H1 (cell line): ENCODE results near the gene RNFT2. TPM values are rescaled to one million over a fixed set of nuclear protein-coding genes. Genes with fewer than 3 reads are reported as not detected.

ENCODE experiments used
- CTCF ChIA-PET: fragments of 300-600 bp; sonication (Branson Sonifier 250); formaldehyde crosslinking; loops from one replicate; lab custom pipeline; 2021; ENCODE audit not compliant: partially characterized antibody; lab: Charles Lee
- POLR2A ChIA-PET: fragments of 300-600 bp; sonication (Branson Sonifier 250); formaldehyde crosslinking; loops from one replicate; lab custom pipeline; 2021; ENCODE audit warnings: inconsistent platforms; ENCODE audit not compliant: partially characterized antibody; lab: Charles Lee
- DNase-seq, 2 experiments: peaks; one replicate each; pipeline versions ENCODE4 v3.0.0 to v3.0.0-alpha.2; 2010 to 2022; ENCODE audit warnings: low spot score in 2 of 2, low read depth in 1 of 2, mixed read lengths in 1 of 2
- FAIRE-seq: peaks from 2 replicates; lab custom pipeline; 2011; peaks lifted over from hg19 to GRCh38; lab: Jason Lieb, UNC
- H2AFZ ChIP-seq: 2 replicates; pipeline ENCODE4 v1.8.1; 2012; ENCODE audit warnings: low read length, inconsistent platforms
- H2AK5ac ChIP-seq: 2 replicates; pipeline ENCODE4 v1.6.1; 2013; ENCODE audit warnings: low read depth, low read length
- H2BK120ac ChIP-seq: replicated peaks from 2 replicates; pipeline ENCODE3; 2013; ENCODE audit warnings: low read depth, low read length, inconsistent platforms
- H2BK12ac ChIP-seq: 2 replicates; pipeline ENCODE4 v1.6.1; 2013; ENCODE audit warnings: low read depth, low read length
- H2BK15ac ChIP-seq: 2 replicates; pipeline ENCODE4 v1.6.1; 2013; ENCODE audit warnings: low read length
- H2BK20ac ChIP-seq: 2 replicates; pipeline ENCODE4 v1.6.1; 2013; ENCODE audit warnings: low read length
- H2BK5ac ChIP-seq: 2 replicates; pipeline ENCODE4 v1.6.1; 2013; ENCODE audit warnings: low read depth, low read length
- H3K14ac ChIP-seq: 2 replicates; pipeline ENCODE4 v1.6.1; 2013; ENCODE audit warnings: inconsistent platforms; ENCODE audit not compliant: insufficient read length
- H3K18ac ChIP-seq: 2 replicates; pipeline ENCODE4 v1.6.1; 2013; ENCODE audit warnings: low read length; ENCODE audit errors: extremely low read depth
- H3K23ac ChIP-seq: 2 replicates; pipeline ENCODE4 v1.6.1; 2013; ENCODE audit warnings: inconsistent platforms; ENCODE audit not compliant: insufficient read length
- H3K23me2 ChIP-seq: 2 replicates; pipeline ENCODE4 v1.6.1; 2013; ENCODE audit warnings: low read depth, low read length
- H3K27ac ChIP-seq: 2 replicates; pipeline ENCODE4 v1.6.1; 2011; ENCODE audit warnings: low read depth, low read length, inconsistent platforms
- H3K27me3 ChIP-seq, 4 experiments: replicated peaks in 1 of 4; 1 replicate in 1 of 4; 2 replicates in 3 of 4; pipeline versions ENCODE4 v1.6.1 to v1.8.1; 2011 to 2013; ENCODE audit warnings: low read length in 3 of 4, mild to moderate bottlenecking in 3 of 4, inconsistent platforms in 2 of 4, mixed read lengths in 2 of 4, moderate library complexity in 1 of 4; ENCODE audit not compliant: control insufficient read depth in 3 of 4, insufficient read depth in 3 of 4; ENCODE audit errors: extremely low read depth in 1 of 4
- H3K36me3 ChIP-seq, 4 experiments: 2 replicates each; pipeline versions ENCODE4 v1.6.1 to v1.8.1; 2011 to 2013; ENCODE audit warnings: mild to moderate bottlenecking in 4 of 4, low read length in 3 of 4, moderate library complexity in 2 of 4, control low read depth in 1 of 4, inconsistent platforms in 1 of 4; ENCODE audit not compliant: insufficient read depth in 4 of 4, control insufficient read depth in 2 of 4
- H3K4ac ChIP-seq: replicated peaks from 2 replicates; pipeline ENCODE3; 2013; ENCODE audit warnings: low read length, low read depth, mixed read lengths, inconsistent platforms; ENCODE audit not compliant: insufficient read length
- H3K4me1 ChIP-seq, 4 experiments: replicated peaks in 1 of 4; 1 replicate in 1 of 4; 2 replicates in 3 of 4; pipeline versions ENCODE4 v1.6.1 to v1.8.1; 2011 to 2013; ENCODE audit warnings: low read length in 3 of 4, inconsistent platforms in 2 of 4, mixed read lengths in 1 of 4; ENCODE audit not compliant: insufficient read depth in 4 of 4, control insufficient read depth in 3 of 4
- H3K4me2 ChIP-seq, 2 experiments: 2 replicates each; pipeline versions ENCODE4 v1.6.1 to v1.8.1; 2011 to 2013; ENCODE audit warnings: low read depth in 2 of 2, low read length in 2 of 2, control low read depth in 1 of 2, inconsistent platforms in 1 of 2, mild to moderate bottlenecking in 1 of 2; ENCODE audit not compliant: insufficient read depth in 1 of 2
- H3K4me3 ChIP-seq, 4 experiments: fragments of 200-600, 300-600 bp in 1 of 4; sonication (generic), shearing (Covaris generic), sonication (Bioruptor Twin) in 1 of 4; 2 replicates each; pipeline versions ENCODE4 v1.5.1 to v1.8.1; 2011 to 2016; ENCODE audit warnings: low read length in 4 of 4, low read depth in 3 of 4, control low read depth in 2 of 4, inconsistent platforms in 2 of 4, mild to moderate bottlenecking in 2 of 4, mixed read lengths in 1 of 4, moderate library complexity in 1 of 4; ENCODE audit not compliant: insufficient read depth in 2 of 4; ENCODE audit errors: extremely low read depth in 1 of 4
- H3K56ac ChIP-seq: replicated peaks from 2 replicates; pipeline ENCODE3; 2013; ENCODE audit warnings: low read depth, mild to moderate bottlenecking, mixed read lengths, low read length, inconsistent platforms; ENCODE audit not compliant: insufficient read length
- H3K79me1 ChIP-seq: 2 replicates; pipeline ENCODE4 v1.6.1; 2013; ENCODE audit warnings: low read depth, low read length, control low read depth
- H3K79me2 ChIP-seq, 2 experiments: 2 replicates each; pipeline versions ENCODE4 v1.6.1 to v1.8.1; 2012 to 2013; ENCODE audit warnings: low read length in 2 of 2, mild to moderate bottlenecking in 2 of 2, inconsistent platforms in 1 of 2; ENCODE audit not compliant: insufficient read depth in 2 of 2, control insufficient read depth in 1 of 2
- H3K9ac ChIP-seq, 4 experiments: replicated peaks in 1 of 4; 1 replicate in 1 of 4; 2 replicates in 3 of 4; pipeline versions ENCODE4 v1.6.1 to v1.8.1; 2011 to 2013; ENCODE audit warnings: low read depth in 3 of 4, low read length in 3 of 4, control low read depth in 2 of 4, mild to moderate bottlenecking in 2 of 4, moderate library complexity in 2 of 4, inconsistent platforms in 1 of 4; ENCODE audit errors: extremely low read depth in 1 of 4
- H3K9me3 ChIP-seq, 2 experiments: 2 replicates each; pipeline versions ENCODE4 v1.6.1 to v1.8.1; 2012 to 2013; ENCODE audit warnings: mild to moderate bottlenecking in 2 of 2, moderate library complexity in 2 of 2, control low read depth in 1 of 2, inconsistent platforms in 1 of 2, low read depth in 1 of 2, low read length in 1 of 2, mixed read lengths in 1 of 2; ENCODE audit not compliant: insufficient read depth in 2 of 2
- H4K20me1 ChIP-seq, 2 experiments: replicated peaks in 1 of 2; 2 replicates each; pipeline versions ENCODE3 to v1.8.1; 2011 to 2013; ENCODE audit warnings: inconsistent platforms in 2 of 2, low read length in 2 of 2, mild to moderate bottlenecking in 1 of 2; ENCODE audit not compliant: insufficient read depth in 2 of 2, control insufficient read depth in 1 of 2
- H4K5ac ChIP-seq: 2 replicates; pipeline ENCODE4 v1.6.1; 2013; ENCODE audit warnings: low read length, low read depth, mixed read lengths, inconsistent platforms; ENCODE audit not compliant: insufficient read length
- H4K8ac ChIP-seq: 2 replicates; pipeline ENCODE4 v1.8.0; 2013; ENCODE audit warnings: mild to moderate bottlenecking, moderate library complexity, low read length, inconsistent platforms; ENCODE audit not compliant: insufficient read depth; ENCODE audit errors: extremely low read depth
- H4K91ac ChIP-seq: replicated peaks from 2 replicates; pipeline ENCODE3; 2013; ENCODE audit warnings: low read length, mixed read lengths, inconsistent platforms; ENCODE audit not compliant: insufficient read length
- CBX8 ChIP-seq: fragments of 300-800, 300-1000 bp; sonication (generic); IDR thresholded peaks from 2 replicates; pipeline ENCODE4 v1.7.1; 2016; ENCODE audit warnings: low read depth, low read length, borderline replicate concordance
- NANOG ChIP-seq: IDR thresholded peaks from 2 replicates; pipeline ENCODE4 v1.6.1; 2011; ENCODE audit warnings: low read length, low read depth, mild to moderate bottlenecking, inconsistent platforms; ENCODE audit not compliant: insufficient read depth, poor library complexity, severe bottlenecking
- POU5F1 ChIP-seq: IDR thresholded peaks from 2 replicates; pipeline ENCODE4 v1.6.1; 2011; ENCODE audit warnings: low read depth, mild to moderate bottlenecking, low read length, moderate library complexity
- RFX5 ChIP-seq: IDR thresholded peaks from 2 replicates; pipeline ENCODE4 v1.6.1; 2011; ENCODE audit warnings: low read depth, low read length, improper control_type of control experiment, borderline replicate concordance
- SUZ12 ChIP-seq: fragments of 200-600 bp; sonication (generic); IDR thresholded peaks from 2 replicates; pipeline ENCODE4 v1.6.1; 2012; ENCODE audit warnings: mild to moderate bottlenecking, inconsistent platforms, low read length, moderate library complexity, mixed read lengths
- TBP ChIP-seq: IDR thresholded peaks from 2 replicates; pipeline ENCODE4 v1.6.1; 2011; ENCODE audit warnings: low read depth, low read length, improper control_type of control experiment
- WGBS, 2 experiments: shearing (Covaris generic) in 1 of 2; methylation state at CpG; one replicate each; pipeline versions ENCODE4 v1.1.6 to v1.1.7; 2013 to 2015; ENCODE audit warnings: low lambda C conversion rate in 2 of 2, mixed read lengths in 2 of 2, inconsistent platforms in 1 of 2, low coverage in 1 of 2, missing lambda C conversion rate in 1 of 2; ENCODE audit not compliant: insufficient replicate concordance in 2 of 2, insufficient coverage in 1 of 2, insufficient read length in 1 of 2; ENCODE audit errors: extremely low coverage in 1 of 2, missing lambda C conversion rate in 1 of 2; 5-methylcytosine and 5-hydroxymethylcytosine counted together
- polyA plus RNA-seq, 7 experiments: library from polyadenylated mRNA; depleted of rRNA in 3 of 7; stranded (reverse) in 5 of 7; unstranded in 2 of 7; fragments of >200 nt in 5 of 7; fragments of 200-250 nt in 2 of 7; gene quantifications; 1 replicate in 5 of 7; 2 replicates in 1 of 7; 4 replicates in 1 of 7; pipeline versions ENCODE4 v1.2.1 to v1.2.3, GENCODE V29; 2011 to 2013; ENCODE audit warnings: missing spikeins in 2 of 7, mixed read lengths in 2 of 7
- total RNA-seq: library from RNA; stranded (reverse); fragmentation: NEBNext Ultra II Directional; extraction: Animal tissue kit (Norgen Biotek cat#: 25700); gene quantifications from 2 replicates; pipeline ENCODE4 v1.2.1, GENCODE V29; 2021

Gene RNFT2
- total and polyA plus RNA-seq, 2 of the 8 experiments (the other 6 are each of a cell fraction or from before 2014, with no cell fraction given) = 14.2 to 33.1 TPM

GRCh38 chr12:116887897-116888296 is 149.8 kb downstream of the RNFT2 start:
- Histone ChIP-seq H3K9ac (no peak overlapping the region), H3K4ac (no peak overlapping the region), H2AK5ac (no peak overlapping the region), H3K9me3 (no peaks in the 10 kb centered on the region; a peak in 1 of 4 replicates), H3K36me3 (no peaks in the 10 kb centered on the region), H4K91ac (no peak overlapping the region), H3K14ac (no peak overlapping the region), H2BK120ac (no peak overlapping the region), H3K27ac (no peak overlapping the region), H3K23ac (no peak overlapping the region), H3K27me3 (peaks cover 0 to 7% (median 5%) of the 10 kb centered on the region in 4 experiments; a peak in 6 of 7 replicates), H2BK20ac (no peak overlapping the region), H3K18ac (no peak overlapping the region), H3K4me1 (no peaks in the 10 kb centered on the region), H4K8ac (no peak overlapping the region), H3K79me1 (no peaks in the 10 kb centered on the region), H3K56ac (no peak overlapping the region), H3K4me2 (no peak overlapping the region), H3K79me2 (no peaks in the 10 kb centered on the region), H4K20me1 (no peaks in the 10 kb centered on the region), H2AFZ (no peak overlapping the region), H4K5ac (no peak overlapping the region), H2BK12ac (no peak overlapping the region), H2BK15ac (no peak overlapping the region), H3K23me2 (no peaks in the 10 kb centered on the region), H2BK5ac (no peak overlapping the region), H3K4me3 (no peak overlapping the region)
- DNase-seq = no peak
- ChIA-PET POLR2A (no interaction called here), CTCF (no interaction called here)
- FAIRE-seq = no peak
- WGBS, 2 experiments = 94% methylated on average over 6 of the region's 6 CpGs; no CpG with 5 or more reads in 1 of the 2 experiments
- TF ChIP-seq POU5F1 (no peak), CBX8 (no peak), SUZ12 (no peak), TBP (no peak), RFX5 (no peak), NANOG (no peak)
